GM19099 (cell line): ENCODE results near the gene KCNIP3.

Source experiments
- POLR2A ChIP-seq: IDR thresholded peaks from 3 replicates; pipeline ENCODE4 v1.6.1; 2011; ENCODE audit warnings: low read depth; ENCODE audit not compliant: insufficient read length; ENCODE audit errors: extremely low read depth

Gene KCNIP3

DNA sequence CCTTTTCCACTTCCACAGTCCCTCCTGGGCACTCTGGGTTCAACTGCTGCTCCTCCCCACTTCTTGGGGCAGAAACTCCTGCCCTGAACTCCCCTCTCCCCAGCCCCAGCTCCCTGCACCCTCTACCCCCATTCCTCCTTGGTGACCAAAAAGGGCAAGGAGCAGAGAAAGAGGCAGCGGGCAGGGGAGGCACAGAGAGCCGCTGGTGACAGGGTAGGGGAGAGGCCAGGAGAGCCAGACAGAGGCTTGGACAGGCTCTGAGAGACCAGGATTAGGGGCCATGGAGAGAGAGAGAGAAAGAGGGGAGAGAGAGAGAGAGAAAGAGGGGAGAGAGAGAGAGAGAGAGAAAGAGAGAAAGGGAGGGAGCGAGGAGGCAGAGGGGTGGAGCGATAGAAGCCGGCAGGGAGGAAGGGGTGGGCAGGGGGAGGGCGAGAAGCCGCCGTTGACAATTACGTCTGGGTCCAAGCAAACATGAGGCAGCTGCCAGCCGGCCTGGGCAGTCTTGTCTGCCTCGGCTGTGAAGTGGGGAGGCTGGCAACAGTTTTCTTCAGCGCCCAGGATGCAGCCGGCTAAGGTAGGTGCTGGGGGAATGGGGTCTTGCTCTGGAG lies at the start of gene KCNIP3:
Gene KCNIP3 (plus strand): TSS at position 468 of the 608 bp plus-strand sequence. CDS start 92 bp downstream, at position 560.
- TF ChIP-seq POLR2A: no peak

DNA sequence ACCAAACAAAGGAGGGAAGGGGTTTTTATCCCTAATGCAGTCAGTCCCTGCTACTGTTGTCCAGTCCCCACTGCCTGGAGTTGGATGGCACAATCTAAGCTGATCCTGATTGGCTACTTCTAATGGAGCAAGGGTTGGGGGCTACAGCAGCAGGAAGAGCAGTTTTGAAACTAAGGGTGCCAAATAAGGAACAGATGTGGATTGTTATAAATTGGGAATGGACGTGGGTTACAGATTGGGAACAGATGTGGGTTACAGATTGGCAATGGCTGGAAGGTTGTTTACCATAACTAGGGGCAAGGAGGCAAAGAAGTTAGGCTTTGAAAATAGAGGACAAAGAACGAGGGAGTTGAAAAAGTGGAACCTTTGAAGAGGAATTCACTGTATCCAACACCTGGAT lies 38.9 kb upstream of the KCNIP3 start:
- TF ChIP-seq POLR2A: no peak

DNA sequence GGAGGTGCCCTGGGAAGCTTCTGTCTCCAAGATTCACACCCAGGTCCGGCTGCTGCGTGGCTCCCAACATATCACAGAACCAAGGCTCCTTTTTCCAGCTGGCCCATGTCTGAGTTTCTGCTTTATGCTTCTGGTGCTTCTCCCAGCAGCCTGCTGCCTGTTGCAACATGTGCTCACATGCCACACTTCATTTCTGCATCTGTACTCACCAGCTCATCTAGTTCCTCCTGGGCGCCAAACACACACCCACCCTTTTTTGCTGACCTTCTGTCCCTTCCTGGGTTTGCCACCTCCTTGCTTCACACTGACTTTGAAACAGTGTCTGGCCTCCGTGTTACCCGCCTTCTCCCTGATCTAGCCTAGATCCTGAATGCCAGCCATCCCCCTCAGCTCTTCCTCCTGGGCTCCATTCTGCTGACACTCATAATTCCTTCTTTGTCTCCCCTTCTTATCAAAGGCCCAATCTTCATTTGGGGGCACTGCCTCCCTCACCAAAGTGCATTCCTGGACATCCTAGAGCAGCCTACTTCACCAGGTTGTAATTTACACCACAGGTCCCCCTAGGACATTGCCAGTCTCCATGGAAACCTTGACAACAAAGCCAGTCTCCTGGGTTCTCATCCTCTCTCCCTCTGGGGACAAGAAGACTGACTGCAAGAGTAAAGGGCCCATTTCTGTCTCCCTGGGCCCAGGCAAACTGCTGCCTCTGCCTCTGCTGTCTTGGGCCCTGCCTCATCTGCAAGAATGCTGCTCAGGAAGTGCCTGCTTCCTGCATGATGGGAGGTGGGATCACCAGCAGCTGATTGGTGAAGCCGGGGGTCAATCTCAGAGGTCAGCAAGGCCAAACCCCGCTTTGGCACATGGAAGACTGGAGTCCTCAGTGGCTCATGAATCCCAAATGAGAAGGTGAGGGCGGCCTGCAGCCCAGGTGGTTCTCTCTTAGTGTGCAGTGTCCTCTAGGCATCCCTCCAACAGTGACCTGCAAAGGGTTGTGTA lies 36.8 kb upstream of the KCNIP3 start:
- no peak for TF ChIP-seq POLR2A

DNA sequence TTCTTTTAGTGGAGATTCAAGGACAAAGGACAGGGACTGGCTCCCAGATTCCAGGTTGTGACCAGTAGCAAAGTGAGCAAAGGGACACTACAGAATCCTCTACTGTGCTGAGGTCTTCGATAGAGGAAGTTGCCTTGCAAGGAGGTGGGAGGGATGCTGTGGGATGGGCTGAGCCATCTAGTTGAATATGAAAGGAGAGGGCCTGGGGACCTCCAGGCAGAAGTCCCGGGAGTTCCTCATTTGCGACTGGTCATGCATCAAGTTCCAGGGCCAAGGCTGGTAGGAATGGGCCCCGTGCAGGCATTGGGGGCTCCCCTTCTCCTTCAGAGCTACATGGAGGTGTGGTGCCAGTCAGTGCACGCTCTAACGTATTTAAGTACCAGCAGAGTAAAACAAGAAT lies 35.5 kb upstream of the KCNIP3 start:
- TF ChIP-seq POLR2A: no peak

DNA sequence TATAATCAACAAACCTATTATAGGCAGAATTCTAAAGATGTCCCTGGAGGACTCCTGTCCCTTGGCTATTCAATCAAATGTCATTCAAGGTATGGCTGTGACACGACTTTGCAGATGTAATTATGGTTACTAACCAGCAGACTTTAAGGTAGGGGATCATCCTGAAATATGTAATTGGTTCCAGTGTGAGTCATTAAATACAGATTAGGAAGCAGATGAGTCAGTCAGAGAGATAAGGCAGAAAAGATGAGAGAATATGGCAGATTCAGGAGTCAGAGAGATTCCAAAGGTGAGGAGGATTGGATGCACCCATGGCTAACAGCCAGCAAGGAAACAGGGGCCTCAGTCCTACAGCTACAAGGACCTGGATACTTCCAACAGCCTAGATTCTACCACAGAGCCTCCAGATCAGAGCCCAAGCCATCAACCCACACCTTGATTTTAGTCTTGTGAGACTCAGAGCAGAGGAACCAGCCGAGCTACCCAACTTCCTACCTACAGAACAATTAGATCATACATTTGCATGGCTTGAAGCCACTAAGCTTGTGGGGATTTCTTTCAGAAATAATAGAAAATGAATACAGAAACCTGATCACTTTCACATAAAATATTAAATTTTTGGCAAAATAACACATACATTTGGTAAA lies 34.1 kb upstream of the KCNIP3 start:
- no peak for TF ChIP-seq POLR2A

DNA sequence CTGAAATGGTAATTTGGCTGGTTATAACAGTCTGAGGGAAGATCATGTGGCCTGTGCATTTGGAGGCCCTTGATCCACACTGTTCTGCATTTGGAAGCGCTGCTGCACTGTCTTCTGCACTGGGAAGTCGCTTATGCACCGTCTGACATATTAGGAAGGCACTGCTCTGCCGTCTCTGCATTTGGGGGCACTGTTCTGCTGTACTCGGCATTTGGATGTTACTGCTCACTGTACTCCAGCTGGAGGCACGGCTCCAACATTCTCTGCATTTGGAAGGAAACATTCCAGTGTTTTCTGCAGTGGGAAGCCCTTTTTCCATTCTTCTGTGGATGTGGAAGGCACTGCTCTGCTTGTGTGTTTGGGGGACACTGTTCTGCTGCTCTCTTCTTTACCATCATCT lies 32.5 kb upstream of the KCNIP3 start:
- TF ChIP-seq POLR2A: no peak

DNA sequence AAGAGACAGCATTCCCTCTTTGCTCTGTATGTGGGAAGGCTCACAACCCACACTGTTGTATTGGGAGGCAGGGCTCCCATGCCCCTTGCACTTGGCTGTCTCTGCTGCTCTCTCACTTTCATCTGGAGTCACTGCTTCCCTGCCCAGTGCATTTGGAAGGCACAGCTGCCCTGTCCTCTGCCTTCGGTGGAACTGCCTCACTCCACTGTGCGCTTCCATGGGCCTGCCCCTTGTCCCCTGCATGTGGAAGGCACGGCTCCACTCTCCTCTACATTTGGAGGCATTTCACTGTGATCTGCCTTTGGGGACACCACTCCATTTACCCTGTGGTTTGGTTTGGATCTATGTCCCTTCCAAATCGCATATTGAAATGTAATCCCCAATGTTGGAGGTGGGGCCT lies 32.0 kb upstream of the KCNIP3 start:
- no peak for TF ChIP-seq POLR2A

DNA sequence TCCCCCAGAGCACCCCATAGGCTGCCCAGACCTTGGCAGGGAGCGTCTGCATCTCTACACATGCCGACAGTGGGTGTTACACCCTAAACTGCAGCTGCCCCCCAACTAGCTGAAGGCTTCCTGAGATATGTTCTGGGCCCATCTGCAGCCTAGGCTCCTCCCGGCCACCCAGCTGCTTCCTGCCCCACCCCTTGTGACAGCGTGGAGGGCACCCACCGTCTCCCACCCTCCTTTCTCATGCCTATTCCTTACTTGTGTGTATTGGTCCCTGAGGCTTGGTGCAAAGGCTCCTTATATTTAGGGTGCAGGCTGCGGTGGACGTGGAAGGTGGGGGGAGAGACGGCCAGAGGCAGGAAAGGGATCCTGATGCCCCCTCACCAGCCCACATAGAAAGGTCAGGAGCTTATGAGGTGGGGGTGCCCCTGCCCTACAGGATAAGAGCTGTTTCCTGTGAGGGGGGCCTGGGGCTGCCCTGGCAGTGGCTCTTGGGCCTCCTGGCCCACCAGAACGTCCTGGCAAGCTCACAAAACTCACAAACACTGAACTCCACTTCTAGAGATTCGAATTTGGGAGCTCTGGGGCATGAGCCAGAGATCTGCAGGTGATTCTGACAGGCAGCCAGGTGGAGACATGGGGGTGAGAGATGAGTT lies 30.2 kb upstream of the KCNIP3 start:
- no peak for TF ChIP-seq POLR2A

DNA sequence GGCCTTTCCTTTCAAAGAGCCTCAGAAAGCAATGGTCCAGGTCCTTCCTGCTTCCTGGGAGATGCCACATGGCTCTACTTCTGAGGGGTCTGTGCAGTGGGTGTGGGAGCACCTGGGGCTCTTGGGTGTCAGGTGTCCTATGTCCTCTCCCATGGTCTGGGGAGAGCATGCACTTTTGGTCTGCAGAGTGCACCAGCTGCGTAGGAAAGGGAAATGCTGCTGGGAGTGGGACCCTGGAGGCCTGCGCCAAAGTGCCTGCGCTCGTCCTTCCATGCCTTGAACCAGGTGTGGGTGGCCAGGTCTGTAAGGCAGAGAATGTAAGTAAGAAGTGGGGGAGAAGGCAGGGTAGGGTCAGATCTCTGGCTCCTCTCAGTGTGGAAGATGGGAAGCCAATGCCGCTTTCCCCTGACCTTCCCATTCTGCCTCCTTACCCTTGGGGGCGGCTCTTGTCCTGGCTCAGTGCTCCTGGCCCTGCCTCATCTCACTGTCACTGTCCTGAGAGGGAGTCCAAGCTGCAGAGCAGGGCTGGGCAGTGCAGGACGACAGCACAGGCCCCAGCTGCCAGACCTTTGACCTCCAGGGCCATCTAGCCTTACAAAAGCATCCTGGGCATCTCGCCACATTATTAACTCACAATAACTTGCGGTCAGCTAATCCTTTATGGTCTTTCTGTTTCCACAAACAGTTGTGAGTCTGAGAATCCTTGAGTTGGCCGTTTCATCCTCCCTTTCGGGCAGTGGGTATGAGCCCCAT lies 29.5 kb upstream of the KCNIP3 start:
- no peak for TF ChIP-seq POLR2A

DNA sequence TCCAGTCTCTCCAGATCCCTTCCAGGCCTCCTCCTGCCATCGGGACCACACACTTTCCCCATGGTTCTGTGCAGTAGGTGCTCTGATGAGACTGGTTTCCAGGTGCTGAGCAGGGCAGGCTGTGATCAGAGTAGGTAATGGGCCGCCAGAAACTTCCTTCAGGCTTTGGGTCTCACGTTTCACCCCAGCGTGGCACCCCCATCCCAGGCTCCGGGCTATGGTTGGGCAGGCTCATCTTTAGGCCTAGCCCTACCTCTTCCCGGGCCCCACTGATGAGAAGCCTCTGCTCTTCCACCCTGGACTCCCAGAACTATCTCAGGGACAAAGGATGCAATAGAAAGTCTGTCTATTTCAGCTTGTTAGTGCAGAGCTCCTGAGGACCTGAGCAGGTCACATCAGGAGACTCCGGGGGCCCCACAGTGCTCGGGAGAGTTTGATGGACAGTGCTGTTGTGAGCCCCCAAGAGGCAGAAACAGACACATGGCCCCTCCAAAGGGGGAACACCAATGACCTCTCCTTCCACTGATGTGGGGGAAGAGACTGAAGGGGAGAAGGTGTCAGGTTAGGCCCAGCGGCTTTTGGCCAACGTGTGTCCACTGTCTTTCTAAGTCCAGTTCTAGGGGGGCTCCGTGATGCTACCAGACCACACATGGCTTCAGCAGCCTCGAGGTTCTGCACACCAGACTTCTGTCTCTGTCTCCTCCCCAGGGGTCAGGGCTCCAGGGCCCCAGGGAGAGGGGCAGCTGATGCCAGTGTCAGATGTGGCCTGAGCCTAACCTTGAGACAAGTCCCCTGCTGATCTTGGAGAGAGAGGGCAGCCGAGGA lies 28.7 kb upstream of the KCNIP3 start:
- TF ChIP-seq POLR2A: no peak

DNA sequence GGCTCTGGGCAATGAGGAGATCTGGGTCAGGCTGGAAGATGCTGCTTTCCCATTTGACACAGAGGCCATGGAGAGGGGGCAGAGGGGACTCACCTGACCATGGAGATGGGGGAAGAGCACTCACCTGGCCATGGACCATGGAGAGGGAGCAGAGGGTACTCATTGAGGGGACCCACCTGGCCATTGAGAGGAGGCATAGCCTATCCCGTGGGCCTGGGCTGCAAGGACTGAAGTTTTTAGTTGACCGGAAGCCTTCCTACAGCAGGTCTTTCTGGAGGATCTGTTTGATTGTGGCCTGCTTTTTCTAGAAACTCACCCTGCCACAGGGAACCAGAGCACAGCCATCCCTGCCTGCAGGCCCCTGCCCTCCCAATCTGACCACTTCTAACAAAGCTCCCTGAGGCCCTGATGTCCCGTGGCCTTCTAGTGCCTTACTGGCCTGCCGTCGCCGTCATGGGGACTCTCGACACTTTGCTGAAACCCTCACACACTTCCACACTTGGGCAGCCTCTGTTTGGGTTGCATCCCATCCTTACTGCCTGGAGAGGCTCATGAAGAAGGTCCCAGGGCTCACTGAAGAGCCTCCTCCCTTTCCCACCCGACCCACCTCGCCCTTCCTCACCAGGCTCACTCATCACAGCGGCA lies 28.0 kb upstream of the KCNIP3 start:
- TF ChIP-seq POLR2A: no peak

DNA sequence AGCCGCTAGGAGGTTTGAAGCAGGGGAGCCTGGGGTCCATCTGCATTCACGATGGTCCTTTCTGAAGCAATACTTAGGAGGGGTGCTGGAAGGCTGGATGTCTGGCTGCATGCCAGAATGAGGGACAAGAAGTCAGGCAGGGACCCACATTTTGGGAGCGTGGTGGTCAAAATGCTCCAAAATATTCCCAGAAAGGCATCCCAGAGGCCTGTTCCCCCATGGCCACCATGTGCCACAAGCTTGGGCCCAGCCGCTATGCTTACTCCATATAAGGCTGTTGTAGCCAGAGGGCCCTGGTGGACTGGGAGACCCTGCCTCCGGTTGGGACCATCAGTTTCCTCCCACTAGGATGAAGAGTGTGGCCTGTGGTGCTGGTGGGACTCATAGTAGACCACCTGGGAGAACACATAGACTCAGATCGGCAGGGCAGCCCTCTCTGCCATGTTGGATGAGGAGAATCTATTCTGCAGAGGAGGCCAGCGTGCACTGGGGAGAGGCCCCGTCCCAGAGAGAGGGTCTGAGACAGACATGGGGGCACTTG lies 26.5 kb upstream of the KCNIP3 start:
- TF ChIP-seq POLR2A: no peak
